ENCODE data around the gene C1QA.

The C1QA gene

GRCh38 chr1:22636353-22636752 is at the start of gene C1QA:
Gene C1QA (plus strand): TSS chr1:22636628. CDS start chr1:22637617, 989 bp downstream.
- Histone ChIP-seq H3K36me3 (ENCODE audit: control insufficient read depth in 2 of 2, insufficient read depth in 1 of 2, low read length in 2 of 2) (no peaks in the 10 kb centered on the region), H3K27ac (ENCODE audit: extremely low read depth, low read depth, low read length) (no peak within 1 kb of the TSS), H3K9me3 (ENCODE audit: control insufficient read depth, insufficient read depth, low read depth, low read length) (no peaks in the 10 kb centered on the region), H3K4me1 (ENCODE audit: control insufficient read depth, insufficient read depth, low read length) (no peaks in the 10 kb centered on the region), H3K4me3 (ENCODE audit: low read depth, low read length) (no peak within 1 kb of the TSS)
- TF ChIP-seq ZNF2 (tag by site-specific recombination; IDR thresholded peaks at IDR 0.05) (no peak), ZIC2 (tag by site-specific recombination; IDR thresholded peaks at IDR 0.05) (peak; percentile 74)
- POLR2A ChIA-PET = no interaction called here
- CTCF ChIA-PET = interaction anchor here (0.6 to 1.3 kb wide), 2 partner anchors 157 to 216 kb away, joined by 3 read pairs; no protein-coding TSS in a partner anchor

GRCh38 chr1:22587247-22587646 is 49.2 kb upstream of the C1QA start:
- TF ChIP-seq SALL2 (tag by site-specific recombination; IDR thresholded peaks at IDR 0.05; ENCODE audit: borderline replicate concordance) (no peak), KLF9 (tag by site-specific recombination; IDR thresholded peaks at IDR 0.05; ENCODE audit: low read depth) (no peak), MZF1 (tag by site-specific recombination; IDR thresholded peaks at IDR 0.05; ENCODE audit: borderline replicate concordance) (no peak), ATF2 (tag by site-specific recombination; IDR thresholded peaks at IDR 0.05; ENCODE audit: low read depth) (no peak)
- H3K4me3 ChIP-seq (ENCODE audit: low read depth, low read length) = no peak overlapping the region
- H3K4me1 ChIP-seq (ENCODE audit: control insufficient read depth, insufficient read depth, low read length) = no peaks in the 10 kb centered on the region
- no peak overlapping the region for H3K27ac ChIP-seq (ENCODE audit: extremely low read depth, low read depth, low read length)
- no peaks in the 10 kb centered on the region for H3K9me3 ChIP-seq (ENCODE audit: control insufficient read depth, insufficient read depth, low read depth, low read length)
- H3K36me3 ChIP-seq (ENCODE audit: control insufficient read depth in 2 of 2, insufficient read depth in 1 of 2, low read length in 2 of 2) = no peaks in the 10 kb centered on the region
- POLR2A ChIA-PET = no interaction called here
- CTCF ChIA-PET = no interaction called here

- CTCF ChIA-PET = interaction anchor here (0.5 kb wide), 1 partner anchor 116 kb away, joined by 3 read pairs; no protein-coding TSS in a partner anchor
- TF ChIP-seq ZNF416 (tag by site-specific recombination; IDR thresholded peaks at IDR 0.05) (no peak), ZNF19 (tag by site-specific recombination; IDR thresholded peaks at IDR 0.05; ENCODE audit: low read depth) (no peak), ZNF585B (tag by site-specific recombination; IDR thresholded peaks at IDR 0.05) (no peak), ZNF280C (tag by site-specific recombination; IDR thresholded peaks at IDR 0.05) (no peak), ZNF146 (tag by site-specific recombination; IDR thresholded peaks at IDR 0.05) (no peak), ZSCAN16 (tag by site-specific recombination; IDR thresholded peaks at IDR 0.05) (no peak), ZNF138 (tag by site-specific recombination; IDR thresholded peaks at IDR 0.05; ENCODE audit: borderline replicate concordance) (no peak), ZNF521 (tag by site-specific recombination; IDR thresholded peaks at IDR 0.05) (no peak), ZNF645 (tag by site-specific recombination; IDR thresholded peaks at IDR 0.05) (no peak), ZBTB48 (tag by site-specific recombination; IDR thresholded peaks at IDR 0.05) (no peak), ZNF133 (tag by site-specific recombination; IDR thresholded peaks at IDR 0.05) (no peak), ZNF26 (tag by site-specific recombination; IDR thresholded peaks at IDR 0.05) (no peak), ZNF423 (tag by site-specific recombination; IDR thresholded peaks at IDR 0.05) (no peak), ZNF518A (tag by site-specific recombination; conservative IDR thresholded peaks at IDR 0.05; ENCODE audit: low read depth) (no peak), ZNF701 (tag by site-specific recombination; IDR thresholded peaks at IDR 0.05) (no peak)
These were observed 47.5 kb upstream of the C1QA start for GRCh38 chr1:22588899-22589422.

More at GRCh38 chr1:22588899-22589422, 47.5 kb upstream of the C1QA start:
- H3K27ac ChIP-seq (ENCODE audit: extremely low read depth, low read depth, low read length) = no peak overlapping the region
- H3K9me3 ChIP-seq (ENCODE audit: control insufficient read depth, insufficient read depth, low read depth, low read length) = no peaks in the 10 kb centered on the region
- POLR2A ChIA-PET = no interaction called here
- no peaks in the 10 kb centered on the region for H3K36me3 ChIP-seq (ENCODE audit: control insufficient read depth in 2 of 2, insufficient read depth in 1 of 2, low read length in 2 of 2)
- H3K4me3 ChIP-seq (ENCODE audit: low read depth, low read length) = no peak overlapping the region
- no peaks in the 10 kb centered on the region for H3K4me1 ChIP-seq (ENCODE audit: control insufficient read depth, insufficient read depth, low read length)

Data from HEK293 (cell line).